ENCODE measurements around the gene ARRDC4.
A peak's percentile ranks its signal among the peaks of the same experiment; 100 is the strongest.

ARRDC4 gene

GRCh38 chr15:97962263-97962662 lies 1.8 kb downstream of the ARRDC4 start:
- DNase-seq (ENCODE audit: low read depth) = peak; percentile 14
- TF ChIP-seq CTCF (conservative IDR thresholded peaks at IDR 0.05; ENCODE audit: control insufficient read depth, insufficient read depth, low read depth, low read length) = no peak
- peak overlapping the region; percentile 70 for H3K4me3 ChIP-seq (ENCODE audit: control insufficient read depth, low read depth, low read length)

DNA sequence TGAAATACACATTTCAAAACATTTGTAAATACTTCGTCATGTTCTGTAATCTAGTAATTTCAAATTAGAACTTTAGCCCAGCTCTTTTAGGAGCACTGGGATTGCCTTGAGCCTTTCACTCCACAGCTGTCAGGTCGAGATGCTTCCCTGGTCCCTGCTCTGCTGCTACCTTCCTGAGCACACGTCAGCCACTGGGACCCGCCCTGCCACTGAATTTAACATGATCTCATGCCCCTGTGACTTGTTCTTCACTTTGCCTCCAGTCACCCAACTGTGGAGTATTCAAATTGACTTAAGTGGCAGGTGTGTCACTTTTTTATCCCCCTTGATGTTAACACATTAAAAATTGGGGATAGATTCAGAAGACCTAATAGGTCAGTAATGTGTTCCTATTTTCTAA lies 3.3 kb downstream of the ARRDC4 start:
- TF ChIP-seq CTCF (conservative IDR thresholded peaks at IDR 0.05; ENCODE audit: control insufficient read depth, insufficient read depth, low read depth, low read length) = no peak
- no peak for DNase-seq (ENCODE audit: low read depth)
- H3K4me3 ChIP-seq (ENCODE audit: control insufficient read depth, low read depth, low read length) = no peak overlapping the region

DNA sequence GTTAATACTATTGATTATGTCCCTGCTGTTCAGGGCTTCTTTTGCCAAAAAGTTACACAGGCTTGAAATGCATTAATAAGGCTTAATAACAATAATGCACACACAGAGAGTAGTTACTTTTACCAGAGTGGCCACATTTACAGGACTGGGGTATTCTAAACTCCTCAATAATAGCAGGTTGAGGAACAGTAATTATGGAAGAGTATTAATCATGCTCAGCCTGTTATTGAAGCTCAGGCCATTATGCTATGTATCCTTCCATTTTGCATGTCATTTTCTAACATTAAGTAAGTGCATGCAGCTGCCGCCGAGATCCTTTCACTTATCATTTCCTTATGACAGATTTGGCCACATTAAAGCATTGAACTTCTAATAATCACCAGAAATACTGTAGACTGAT lies 5.7 kb downstream of the ARRDC4 start:
- DNase-seq (ENCODE audit: low read depth) = no peak
- TF ChIP-seq CTCF (conservative IDR thresholded peaks at IDR 0.05; ENCODE audit: control insufficient read depth, insufficient read depth, low read depth, low read length) = no peak
- no peak overlapping the region for H3K4me3 ChIP-seq (ENCODE audit: control insufficient read depth, low read depth, low read length)

- peak; percentile 40 for DNase-seq (ENCODE audit: low read depth)
These were observed 6.6 kb downstream of the ARRDC4 start for GRCh38 chr15:97966924-97967620.

GRCh38 chr15:97967881-97968280 lies 7.4 kb downstream of the ARRDC4 start:
- DNase-seq (ENCODE audit: low read depth) = no peak
- H3K4me3 ChIP-seq (ENCODE audit: control insufficient read depth, low read depth, low read length) = no peak overlapping the region
- TF ChIP-seq CTCF (conservative IDR thresholded peaks at IDR 0.05; ENCODE audit: control insufficient read depth, insufficient read depth, low read depth, low read length) = no peak

More at GRCh38 chr15:97966924-97967620, 6.6 kb downstream of the ARRDC4 start:
- TF ChIP-seq CTCF (conservative IDR thresholded peaks at IDR 0.05; ENCODE audit: control insufficient read depth, insufficient read depth, low read depth, low read length) = no peak
- no peak overlapping the region for H3K4me3 ChIP-seq (ENCODE audit: control insufficient read depth, low read depth, low read length)

- peak; percentile 85 for DNase-seq (ENCODE audit: low read depth)
- TF ChIP-seq CTCF (conservative IDR thresholded peaks at IDR 0.05; ENCODE audit: control insufficient read depth, insufficient read depth, low read depth, low read length) = no peak
These were observed 7.9 kb downstream of the ARRDC4 start for GRCh38 chr15:97968380-97968779.

More at GRCh38 chr15:97968380-97968779, 7.9 kb downstream of the ARRDC4 start:
- no peak overlapping the region for H3K4me3 ChIP-seq (ENCODE audit: control insufficient read depth, low read depth, low read length)
